GM21526 (cell line): ENCODE data around the gene IMPA2.

Source experiments
- ATAC-seq: cut with Tn5 transposase; IDR thresholded peaks from one replicate; pipeline ENCODE4 v1.9.1; 2021; ENCODE audit warnings: moderate library complexity; ENCODE audit not compliant: unreplicated experiment, low FRiP score

IMPA2 gene

DNA sequence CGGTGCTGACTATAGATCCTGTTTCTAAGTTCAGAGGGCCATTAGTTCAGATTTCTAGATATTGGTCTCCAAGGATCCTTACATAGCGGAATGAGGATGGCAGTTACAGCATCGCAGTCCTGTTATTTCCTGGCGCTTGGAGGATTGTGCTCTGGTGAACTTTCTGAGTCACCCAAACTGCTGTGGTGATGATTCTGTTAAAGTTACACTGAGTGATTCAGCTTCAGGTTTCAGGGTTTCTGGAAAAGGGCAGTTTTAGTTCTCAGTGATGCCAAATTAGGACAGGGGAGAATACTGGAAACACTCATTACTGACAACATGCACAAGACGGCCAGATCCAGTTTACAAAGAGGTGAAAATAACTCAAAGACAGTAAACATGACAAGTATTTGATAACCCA, 60.3 kb downstream of the IMPA2 start:
- no peak for ATAC-seq

GRCh38 chr18:12043811-12044210, 62.5 kb downstream of the IMPA2 start:
- ATAC-seq, result no peak

DNA sequence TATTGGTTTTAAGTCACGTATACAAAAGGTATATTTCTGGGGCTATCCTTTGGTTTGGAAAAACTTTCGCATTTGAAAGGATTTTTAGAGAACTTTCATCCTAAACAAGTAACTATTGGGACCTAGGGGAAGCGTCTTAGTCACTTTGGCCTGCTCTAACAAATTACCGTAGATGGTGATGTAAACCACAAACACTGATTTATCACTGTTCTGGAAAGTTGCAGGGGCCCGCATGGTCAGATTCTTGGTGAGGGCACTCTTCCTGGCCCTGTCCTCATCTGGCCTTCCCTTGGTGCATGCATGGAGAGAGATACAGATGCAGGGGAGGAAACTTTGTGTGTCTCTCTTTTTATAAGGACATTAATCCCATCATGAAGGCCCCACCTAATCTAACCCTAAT, 63.3 kb downstream of the IMPA2 start:
- ATAC-seq, result no peak

DNA sequence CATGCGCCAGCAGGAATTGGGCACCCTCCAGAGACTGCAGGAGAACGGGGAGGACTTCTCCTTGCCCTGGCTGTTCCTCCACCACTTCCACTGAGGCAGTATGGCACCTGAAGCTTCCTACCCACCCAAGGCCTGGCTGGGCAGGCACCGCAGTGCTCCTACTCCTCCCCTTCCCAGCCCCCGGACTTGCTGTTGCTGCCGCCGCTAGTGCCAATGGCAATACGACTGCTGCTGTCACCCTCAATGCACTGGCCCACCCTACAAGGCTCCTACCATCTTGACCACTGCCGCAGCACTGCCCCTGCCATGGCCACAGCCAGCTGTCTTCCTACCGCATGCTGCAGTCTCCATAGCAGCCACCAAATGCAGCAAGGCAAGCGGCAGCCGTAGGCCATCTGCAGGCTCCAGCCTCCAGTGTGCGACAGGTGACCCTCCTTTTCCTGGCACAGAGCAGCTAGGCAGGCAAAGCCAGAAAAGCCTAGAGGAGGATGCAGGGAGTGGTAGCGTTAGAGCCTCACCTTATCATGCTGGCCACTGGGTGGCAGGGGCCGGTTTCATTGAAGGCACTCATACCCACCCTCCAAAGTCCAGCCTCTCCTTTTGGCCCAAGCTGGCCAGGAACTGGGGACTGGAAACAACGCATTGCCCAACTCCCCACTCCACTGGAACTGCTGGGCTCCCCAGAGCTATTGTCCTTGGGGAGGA, 64.9 kb downstream of the IMPA2 start:
- no peak for ATAC-seq

GRCh38 chr18:12046751-12047335, 65.5 kb downstream of the IMPA2 start:
- no peak for ATAC-seq

DNA sequence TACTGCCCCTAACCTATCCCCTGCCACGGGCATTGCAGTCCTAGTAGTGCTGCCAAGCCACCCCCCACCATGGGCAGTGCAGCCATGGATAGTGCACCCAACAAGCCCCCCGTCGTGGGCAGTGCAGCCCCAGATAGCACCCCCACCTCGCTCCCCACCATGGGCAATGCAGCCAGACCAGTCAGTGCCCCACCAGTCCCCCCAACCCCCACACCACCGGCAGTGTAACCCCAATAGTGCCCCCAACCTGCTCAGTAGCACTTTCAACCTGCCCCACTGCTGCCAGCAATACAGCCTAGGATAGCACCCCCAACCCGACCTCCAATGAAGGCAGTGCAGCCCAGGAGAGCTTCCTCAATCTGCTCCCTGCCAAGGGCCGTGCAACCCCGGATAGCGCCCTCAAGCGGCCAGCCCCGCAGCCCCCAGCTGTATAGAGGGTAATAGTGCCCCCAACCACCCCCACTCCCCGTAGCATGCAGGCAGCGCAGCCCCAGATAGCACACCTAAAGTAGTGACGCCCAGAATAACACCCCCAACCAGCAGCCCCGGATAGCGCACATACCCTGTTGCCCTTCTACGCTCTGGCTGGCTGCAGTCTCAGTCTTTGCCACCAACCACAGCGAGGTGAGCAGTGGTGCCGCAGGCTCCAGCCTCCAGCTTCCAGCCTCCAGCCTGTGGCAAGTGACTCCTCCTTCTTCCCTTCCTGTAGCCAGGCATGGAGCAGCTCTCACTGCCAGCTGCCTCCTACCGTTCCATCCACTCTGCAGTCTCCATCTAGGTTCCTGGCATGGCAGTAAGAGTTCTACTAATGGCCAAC, 66.9 kb downstream of the IMPA2 start:
- ATAC-seq, result no peak

DNA sequence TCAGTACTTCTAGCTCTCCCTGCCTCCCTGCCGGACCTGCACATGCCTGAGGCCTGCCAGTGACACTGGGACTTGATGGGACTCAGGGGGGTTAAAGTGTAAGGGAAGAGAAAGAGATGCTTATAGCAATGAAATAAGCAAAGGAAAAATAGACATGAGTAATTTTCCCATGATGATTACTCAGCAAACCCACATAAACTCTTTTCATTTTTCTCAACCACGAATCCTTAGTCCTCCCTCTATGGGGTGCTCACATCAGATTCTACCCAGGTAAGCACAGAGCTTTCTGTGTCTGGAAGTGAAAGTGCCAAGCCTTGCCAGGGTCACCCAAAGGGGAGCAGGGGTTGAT, 67.5 kb downstream of the IMPA2 start:
- ATAC-seq, result no peak

- peak; percentile 84 for ATAC-seq
Observed at GRCh38 chr18:12049978-12050811, 68.9 kb downstream of the IMPA2 start.

- ATAC-seq, result no peak
Observed at GRCh38 chr18:12052866-12053265, 71.6 kb downstream of the IMPA2 start.

GRCh38 chr18:12053289-12053688, 72.0 kb downstream of the IMPA2 start:
- peak; percentile 43 for ATAC-seq

- ATAC-seq, result no peak
Observed at GRCh38 chr18:12056034-12056883, 75.0 kb downstream of the IMPA2 start.

- ATAC-seq, result no peak
Observed at GRCh38 chr18:12056884-12057402, 75.6 kb downstream of the IMPA2 start.

DNA sequence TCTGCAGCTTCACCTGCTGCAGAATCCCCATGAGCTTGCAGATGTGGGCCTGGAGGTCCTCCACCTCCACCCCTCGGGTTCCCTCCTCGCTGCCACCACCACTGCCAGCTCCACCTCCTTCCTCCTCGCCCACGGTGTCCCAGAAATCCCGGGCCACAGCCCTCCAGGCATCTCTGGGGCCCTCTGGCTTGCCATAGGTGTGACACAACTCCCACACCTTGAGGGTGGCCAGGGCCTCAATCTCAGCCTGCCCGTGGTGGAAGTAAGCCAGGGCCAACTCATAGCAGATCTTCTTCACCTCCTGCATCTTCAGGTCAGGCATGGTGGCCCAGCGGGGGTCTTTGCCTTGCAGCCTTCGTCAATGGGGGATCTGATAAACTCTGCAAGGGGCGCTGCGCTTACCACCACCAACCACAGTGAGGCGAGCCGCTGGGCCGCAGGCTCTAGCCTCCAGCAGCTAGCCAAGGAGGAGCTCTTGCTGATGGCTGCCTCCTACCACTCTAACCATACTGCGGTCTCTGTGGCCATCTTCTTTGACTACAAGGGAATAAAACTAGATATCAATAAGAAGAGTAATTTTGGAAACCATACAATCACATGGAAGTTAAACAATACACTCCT, 76.2 kb downstream of the IMPA2 start:
- no peak for ATAC-seq

DNA sequence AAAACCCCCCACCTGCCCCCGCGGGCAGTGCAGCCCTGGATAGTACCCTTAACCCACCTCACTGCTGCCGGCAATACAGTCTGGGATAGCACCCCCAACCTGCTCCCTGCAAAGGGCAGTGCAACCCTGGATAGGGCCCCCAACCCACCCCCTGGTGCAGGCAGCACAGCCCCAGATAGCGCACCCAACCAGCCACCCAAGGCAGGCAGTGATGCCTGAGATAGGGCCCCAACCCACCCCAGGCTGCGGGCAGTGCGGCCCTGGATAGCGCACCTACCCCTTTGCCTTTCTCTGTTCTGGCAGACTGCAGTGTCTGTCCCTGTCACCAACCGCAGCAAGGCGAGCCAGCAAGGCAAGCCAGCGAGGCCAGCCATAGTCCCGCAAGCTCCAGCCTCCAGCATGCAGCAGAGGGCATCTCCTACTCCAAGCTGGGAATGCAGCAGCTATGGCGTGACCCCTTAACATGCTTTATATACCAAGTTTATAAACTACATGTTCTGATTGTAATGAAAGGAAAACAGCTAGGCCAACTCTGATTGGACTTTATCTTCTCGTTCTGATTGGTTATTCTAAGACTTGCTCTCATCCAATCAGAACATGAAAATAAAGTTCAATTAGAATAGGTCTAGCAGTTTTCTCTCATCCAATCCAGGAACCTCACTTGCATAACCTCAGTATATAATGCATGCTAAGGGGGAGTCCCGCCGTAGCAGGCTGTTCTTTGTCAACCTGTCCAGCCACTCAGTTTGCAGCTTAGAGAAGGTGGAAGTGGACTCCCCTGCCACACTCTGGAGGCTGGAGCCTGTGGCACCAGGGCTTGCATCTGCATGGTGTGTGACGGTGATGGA, 78.3 kb downstream of the IMPA2 start:
- no peak for ATAC-seq

- ATAC-seq, result no peak
Observed at GRCh38 chr18:12060182-12060870, 79.0 kb downstream of the IMPA2 start.

DNA sequence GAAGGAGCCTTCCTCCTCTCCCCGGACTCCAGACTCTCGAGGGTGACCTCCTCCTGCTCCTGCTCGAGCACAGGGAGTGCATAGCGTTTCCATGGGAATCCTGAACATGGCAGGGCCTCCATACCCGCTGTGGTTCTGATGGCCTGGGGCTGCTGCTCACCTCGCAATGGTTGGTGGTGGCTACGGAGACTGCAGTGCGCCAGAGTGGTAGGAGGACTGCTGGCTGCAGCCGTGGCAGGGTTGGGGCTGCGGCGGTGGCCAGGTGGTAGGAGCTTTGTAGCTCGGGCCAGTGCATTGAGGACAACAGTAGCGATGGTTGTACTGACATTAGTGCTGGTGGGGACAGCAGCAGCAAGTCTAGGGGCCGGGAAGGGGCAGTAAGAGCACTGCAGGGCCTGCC, 80.4 kb downstream of the IMPA2 start:
- ATAC-seq, result no peak

DNA sequence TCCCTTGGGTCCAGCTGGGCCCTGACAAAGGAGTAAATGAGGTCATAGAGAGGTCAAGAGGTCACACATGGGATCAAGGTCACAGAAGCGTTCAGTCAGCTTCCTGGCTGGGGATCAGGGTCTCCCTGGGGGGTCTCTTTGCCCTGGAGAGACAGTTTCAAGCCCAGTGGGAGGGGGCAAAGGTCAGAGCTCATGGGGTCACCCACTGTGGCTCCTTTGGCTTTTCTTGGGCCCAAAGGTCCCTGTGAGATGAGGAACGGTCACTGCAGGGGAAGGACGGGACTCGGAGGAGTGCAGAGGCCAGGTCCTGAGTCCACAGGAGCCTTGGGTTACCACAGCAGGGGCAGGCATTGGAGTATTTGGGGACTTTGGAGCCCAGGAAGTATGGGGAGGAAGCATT, 81.7 kb downstream of the IMPA2 start:
- no peak for ATAC-seq
